ENCODE results near the gene PWP2.
"Not testable (repeated sequence)": the region's sequence is repeated elsewhere in the genome, so short reads cannot be mapped to it uniquely, and the experiment has no call there.

- not testable (repeated sequence) for TF ChIP-seq YY1 (IDR thresholded peaks at IDR 0.05; ENCODE audit: insufficient read depth, insufficient read length); ZNF274 (IDR thresholded peaks at IDR 0.05; ENCODE audit: low read depth, low read length); SUZ12 (IDR thresholded peaks at IDR 0.05; ENCODE audit: extremely low read depth, insufficient read depth, insufficient read length)
Measured at GRCh38 chr21:44155231-44155993, 48.2 kb downstream of the PWP2 start.

Measured in NT2/D1 (cell line).